ENCODE data around the gene INCENP. TPM values are rescaled to one million over a fixed set of nuclear protein-coding genes. Genes with fewer than 3 reads are reported as not detected.

INCENP gene
- polyA plus RNA-seq, 1 donor (not counting 4 experiments of a cell fraction or from before 2014, with no cell fraction given), result 12.7 TPM

DNA sequence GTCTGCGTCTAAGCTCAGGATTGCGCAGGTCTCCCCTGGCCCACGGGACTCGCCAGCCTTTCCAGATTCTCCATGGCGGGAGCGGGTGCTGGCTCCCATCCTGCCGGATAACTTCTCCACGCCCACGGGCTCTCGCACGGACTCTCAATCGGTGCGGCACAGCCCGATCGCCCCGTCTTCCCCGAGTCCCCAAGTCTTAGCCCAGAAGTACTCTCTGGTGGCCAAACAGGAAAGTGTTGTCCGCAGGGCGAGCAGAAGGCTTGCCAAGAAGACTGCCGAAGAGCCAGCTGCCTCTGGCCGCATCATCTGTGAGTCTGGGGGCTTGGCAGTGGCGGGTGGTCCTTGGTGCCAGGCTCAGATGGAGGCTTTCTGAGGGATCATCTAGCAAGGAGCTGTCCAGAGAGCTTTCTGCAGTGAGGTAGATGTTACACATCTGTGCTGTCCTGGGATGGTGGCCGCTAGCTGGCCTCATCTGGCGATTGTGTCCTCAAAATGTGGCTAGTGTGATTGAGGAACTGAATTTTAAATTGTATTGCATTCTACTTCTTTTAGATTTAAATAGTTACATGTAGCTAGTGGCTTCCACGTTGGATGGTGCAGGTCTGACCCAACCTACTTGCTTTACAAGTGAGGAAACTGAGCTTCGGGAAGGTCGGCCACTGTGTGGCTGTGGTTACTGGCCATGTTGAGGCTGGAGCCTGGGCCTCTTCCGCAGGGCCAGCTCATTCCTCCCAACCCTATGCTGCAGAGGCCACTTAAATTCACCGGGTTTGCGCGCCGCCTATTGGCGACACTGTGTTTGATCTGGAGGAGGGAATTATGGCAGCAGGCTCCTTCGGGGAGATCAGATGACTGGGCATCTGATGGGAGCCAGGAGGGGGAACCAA lies 6.7 kb downstream of the INCENP start:
- Histone ChIP-seq H3K36me3 (ENCODE audit: control insufficient read depth in 2 of 2, extremely low read depth in 1 of 2, insufficient read depth in 2 of 2, low read length in 2 of 2) (peaks cover 12 to 34% of the 10 kb centered on the region in 2 experiments), H4K20me1 (ENCODE audit: control insufficient read depth, extremely low read depth, insufficient read depth, low read length) (peaks cover 5% of the 10 kb centered on the region), H2AFZ (ENCODE audit: control insufficient read depth, low read length) (no peak overlapping the region), H3K9me1 (ENCODE audit: control insufficient read depth, extremely low read depth, insufficient read depth, low read length) (peaks cover 3% of the 10 kb centered on the region), H3K4me2 (ENCODE audit: control insufficient read depth, extremely low read depth, insufficient read depth, low read depth, low read length) (no peak overlapping the region), H3K27me3 (ENCODE audit: control insufficient read depth, extremely low read depth, insufficient read depth, low read length) (no peaks in the 10 kb centered on the region), H3K9me3 (ENCODE audit: control insufficient read depth, low read depth, low read length) (no peaks in the 10 kb centered on the region), H3K79me2 (ENCODE audit: control insufficient read depth, insufficient read depth, low read length) (peaks cover 92% of the 10 kb centered on the region), H3K4me3 (ENCODE audit: control insufficient read depth in 2 of 3, extremely low read depth in 1 of 3, insufficient read depth in 2 of 3, low read depth in 1 of 3, low read length in 3 of 3) (no peak overlapping the region), H3K9ac (ENCODE audit: control insufficient read depth, extremely low read depth, insufficient read depth, low read length) (no peak overlapping the region), H3K27ac (ENCODE audit: control insufficient read depth, insufficient read depth, low read length) (no peak overlapping the region), H3K4me1 (ENCODE audit: control insufficient read depth, extremely low read depth, insufficient read depth, low read length) (peaks cover 19% of the 10 kb centered on the region)
- FAIRE-seq (no peak), DNase-seq (ENCODE audit: low read depth, low spot score) (no peak)
- dilution Hi-C loops (cut with MboI; ENCODE audit: extremely low pct_ligation_motif_present, low sequenced_read_pairs), result no loop called here
- TF ChIP-seq, protein P1, sequence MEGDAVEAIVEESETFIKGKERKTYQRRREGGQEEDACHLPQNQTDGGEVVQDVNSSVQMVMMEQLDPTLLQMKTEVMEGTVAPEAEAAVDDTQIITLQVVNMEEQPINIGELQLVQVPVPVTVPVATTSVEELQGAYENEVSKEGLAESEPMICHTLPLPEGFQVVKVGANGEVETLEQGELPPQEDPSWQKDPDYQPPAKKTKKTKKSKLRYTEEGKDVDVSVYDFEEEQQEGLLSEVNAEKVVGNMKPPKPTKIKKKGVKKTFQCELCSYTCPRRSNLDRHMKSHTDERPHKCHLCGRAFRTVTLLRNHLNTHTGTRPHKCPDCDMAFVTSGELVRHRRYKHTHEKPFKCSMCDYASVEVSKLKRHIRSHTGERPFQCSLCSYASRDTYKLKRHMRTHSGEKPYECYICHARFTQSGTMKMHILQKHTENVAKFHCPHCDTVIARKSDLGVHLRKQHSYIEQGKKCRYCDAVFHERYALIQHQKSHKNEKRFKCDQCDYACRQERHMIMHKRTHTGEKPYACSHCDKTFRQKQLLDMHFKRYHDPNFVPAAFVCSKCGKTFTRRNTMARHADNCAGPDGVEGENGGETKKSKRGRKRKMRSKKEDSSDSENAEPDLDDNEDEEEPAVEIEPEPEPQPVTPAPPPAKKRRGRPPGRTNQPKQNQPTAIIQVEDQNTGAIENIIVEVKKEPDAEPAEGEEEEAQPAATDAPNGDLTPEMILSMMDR (optimal IDR thresholded peaks at IDR 0.05 in 1 of 3, IDR thresholded peaks at IDR 0.05 in 1 of 3, conservative IDR thresholded peaks at IDR 0.05 in 1 of 3; ENCODE audit: extremely low read depth in 1 of 3, insufficient read depth in 2 of 3, low read length in 3 of 3), result no peak
- TF ChIP-seq EZH2 (IDR thresholded peaks at IDR 0.05; ENCODE audit: low read length), result no peak

DNA sequence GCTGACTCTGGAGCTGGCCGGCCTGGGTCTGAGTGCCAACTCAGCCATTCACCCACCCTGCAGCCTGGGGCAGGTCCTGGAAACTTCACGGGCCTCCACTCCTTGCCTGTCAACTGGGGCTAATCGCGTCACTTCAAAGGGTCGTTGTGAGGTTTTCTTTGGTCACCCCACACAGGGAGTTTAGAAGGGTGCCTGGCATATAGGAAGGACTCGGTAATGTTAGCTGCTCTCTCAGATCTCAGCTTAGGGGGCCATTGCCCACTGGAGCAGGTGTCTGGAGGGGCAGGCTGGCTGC lies 7.3 kb downstream of the INCENP start:
- no peak overlapping the region for H3K9ac ChIP-seq (ENCODE audit: control insufficient read depth, extremely low read depth, insufficient read depth, low read length)
- H3K4me3 ChIP-seq (ENCODE audit: control insufficient read depth in 2 of 3, extremely low read depth in 1 of 3, insufficient read depth in 2 of 3, low read depth in 1 of 3, low read length in 3 of 3), result no peak overlapping the region
- FAIRE-seq (no peak), DNase-seq (ENCODE audit: low read depth, low spot score) (no peak)
- H4K20me1 ChIP-seq (ENCODE audit: control insufficient read depth, extremely low read depth, insufficient read depth, low read length), result peaks cover 5% of the 10 kb centered on the region
- no peak for TF ChIP-seq EZH2 (IDR thresholded peaks at IDR 0.05; ENCODE audit: low read length)
- TF ChIP-seq, protein P1 (optimal IDR thresholded peaks at IDR 0.05 in 1 of 3, IDR thresholded peaks at IDR 0.05 in 1 of 3, conservative IDR thresholded peaks at IDR 0.05 in 1 of 3; ENCODE audit: extremely low read depth in 1 of 3, insufficient read depth in 2 of 3, low read length in 3 of 3), result no peak
- H3K9me1 ChIP-seq (ENCODE audit: control insufficient read depth, extremely low read depth, insufficient read depth, low read length), result peaks cover 3% of the 10 kb centered on the region
- peaks cover 89% of the 10 kb centered on the region for H3K79me2 ChIP-seq (ENCODE audit: control insufficient read depth, insufficient read depth, low read length)
- no peak overlapping the region for H3K4me2 ChIP-seq (ENCODE audit: control insufficient read depth, extremely low read depth, insufficient read depth, low read depth, low read length)
- H3K36me3 ChIP-seq (ENCODE audit: control insufficient read depth in 2 of 2, extremely low read depth in 1 of 2, insufficient read depth in 2 of 2, low read length in 2 of 2), result peaks cover 12 to 34% of the 10 kb centered on the region in 2 experiments
- no peak overlapping the region for H3K27ac ChIP-seq (ENCODE audit: control insufficient read depth, insufficient read depth, low read length)
- no peaks in the 10 kb centered on the region for H3K9me3 ChIP-seq (ENCODE audit: control insufficient read depth, low read depth, low read length)
- dilution Hi-C loops (cut with MboI; ENCODE audit: extremely low pct_ligation_motif_present, low sequenced_read_pairs), result no loop called here
- H2AFZ ChIP-seq (ENCODE audit: control insufficient read depth, low read length), result no peak overlapping the region
- H3K27me3 ChIP-seq (ENCODE audit: control insufficient read depth, extremely low read depth, insufficient read depth, low read length), result no peaks in the 10 kb centered on the region
- peaks cover 14% of the 10 kb centered on the region for H3K4me1 ChIP-seq (ENCODE audit: control insufficient read depth, extremely low read depth, insufficient read depth, low read length)

All from keratinocyte (primary cell).